Hepatocyte (in vitro differentiated cells): ENCODE measurements around the gene ZCCHC24. TPM values are rescaled to one million over a fixed set of nuclear protein-coding genes. Genes with fewer than 3 reads are reported as not detected.

Experiments used
- DNase-seq: peaks from one replicate; pipeline ENCODE4 v3.0.0-alpha.2; 2016; ENCODE audit warnings: low spot score
- H2AFZ ChIP-seq: fragments of 200-600 bp; sonication (generic); 2 replicates; pipeline ENCODE4 v1.6.0; 2016; ENCODE audit warnings: antibody characterized with exemption, mild to moderate bottlenecking
- H3K27ac ChIP-seq: fragments of 200-600 bp; sonication (generic); 2 replicates; pipeline ENCODE4 v1.5.1; 2016; ENCODE audit warnings: mild to moderate bottlenecking
- H3K27me3 ChIP-seq: fragments of 200-600 bp; sonication (generic); 2 replicates; pipeline ENCODE4 v1.6.1; 2016
- H3K36me3 ChIP-seq: fragments of 200-600 bp; sonication (generic); replicated peaks from 2 replicates; pipeline ENCODE4 v1.5.1; 2016; ENCODE audit warnings: low read depth; ENCODE audit not compliant: insufficient read depth
- H3K4me1 ChIP-seq: fragments of 200-600 bp; sonication (generic); 2 replicates; pipeline ENCODE4 v1.5.1; 2016; ENCODE audit warnings: mild to moderate bottlenecking, moderate library complexity; ENCODE audit not compliant: insufficient read depth
- H3K4me2 ChIP-seq: fragments of 200-600 bp; sonication (generic); 2 replicates; pipeline ENCODE4 v1.6.0; 2016
- H3K4me3 ChIP-seq: fragments of 200-600 bp; sonication (generic); 2 replicates; pipeline ENCODE4 v1.5.1; 2016; ENCODE audit warnings: mild to moderate bottlenecking
- H3K79me2 ChIP-seq: fragments of 200-600 bp; sonication (generic); 2 replicates; pipeline ENCODE4 v1.6.0; 2017; ENCODE audit warnings: mild to moderate bottlenecking
- H3K9me2 ChIP-seq: fragments of 200-600 bp; sonication (generic); replicated peaks from 2 replicates; pipeline ENCODE4 v1.6.0; 2017; ENCODE audit warnings: mild to moderate bottlenecking; ENCODE audit not compliant: insufficient read depth
- H3K9me3 ChIP-seq: fragments of 200-600 bp; sonication (generic); 2 replicates; pipeline ENCODE4 v1.5.1; 2016; ENCODE audit warnings: low read depth, mild to moderate bottlenecking
- H4K20me1 ChIP-seq: fragments of 200-600 bp; sonication (generic); 2 replicates; pipeline ENCODE4 v1.6.0; 2016; ENCODE audit warnings: mild to moderate bottlenecking; ENCODE audit not compliant: insufficient read depth, poor library complexity, severe bottlenecking
- EZH2 ChIP-seq: fragments of 200-600 bp; sonication (generic); IDR thresholded peaks from 2 replicates; pipeline ENCODE4 v1.6.1; 2016; ENCODE audit warnings: antibody characterized with exemption, mild to moderate bottlenecking, borderline replicate concordance
- EZH2phosphoT487 ChIP-seq: fragments of 200-600 bp; sonication (generic); IDR thresholded peaks from one replicate; pipeline ENCODE4 v1.6.1; 2018; ENCODE audit warnings: antibody characterized with exemption, mild to moderate bottlenecking, low read depth, moderate library complexity; ENCODE audit not compliant: unreplicated experiment, severe bottlenecking
- WGBS: methylation state at CpG from one replicate; pipeline ENCODE4 v1.1.6; 2016; ENCODE audit warnings: low lambda C conversion rate; ENCODE audit errors: missing lambda C conversion rate; 5-methylcytosine and 5-hydroxymethylcytosine counted together
- polyA plus RNA-seq: library from polyadenylated mRNA; unstranded; fragments of >200 nt; fragmentation: Nextera tagmentation; extraction: Ambion mirVana; gene quantifications from 2 replicates; pipeline ENCODE4 v1.2.1, GENCODE V29; 2016
- total RNA-seq: library from RNA; depleted of rRNA; stranded (reverse); fragments of >200 nt; gene quantifications from 2 replicates; pipeline ENCODE4 v1.2.3, GENCODE V29; 2014
- TF ChIP-seq, protein P1 (sequence below): fragments of 200-600 bp; sonication (generic); IDR thresholded peaks from 2 replicates; pipeline ENCODE4 v1.5.1; 2016; ENCODE audit warnings: antibody characterized with exemption, mild to moderate bottlenecking; ENCODE audit not compliant: poor library complexity

Gene ZCCHC24
- total and polyA plus RNA-seq, 2 experiments from 2014 or later = 20.1 to 20.6 TPM

- DNase-seq = no peak
- H3K4me3 ChIP-seq = no peak overlapping the region
- no peak for TF ChIP-seq EZH2phosphoT487
- TF ChIP-seq EZH2 = no peak
- TF ChIP-seq, protein P1, sequence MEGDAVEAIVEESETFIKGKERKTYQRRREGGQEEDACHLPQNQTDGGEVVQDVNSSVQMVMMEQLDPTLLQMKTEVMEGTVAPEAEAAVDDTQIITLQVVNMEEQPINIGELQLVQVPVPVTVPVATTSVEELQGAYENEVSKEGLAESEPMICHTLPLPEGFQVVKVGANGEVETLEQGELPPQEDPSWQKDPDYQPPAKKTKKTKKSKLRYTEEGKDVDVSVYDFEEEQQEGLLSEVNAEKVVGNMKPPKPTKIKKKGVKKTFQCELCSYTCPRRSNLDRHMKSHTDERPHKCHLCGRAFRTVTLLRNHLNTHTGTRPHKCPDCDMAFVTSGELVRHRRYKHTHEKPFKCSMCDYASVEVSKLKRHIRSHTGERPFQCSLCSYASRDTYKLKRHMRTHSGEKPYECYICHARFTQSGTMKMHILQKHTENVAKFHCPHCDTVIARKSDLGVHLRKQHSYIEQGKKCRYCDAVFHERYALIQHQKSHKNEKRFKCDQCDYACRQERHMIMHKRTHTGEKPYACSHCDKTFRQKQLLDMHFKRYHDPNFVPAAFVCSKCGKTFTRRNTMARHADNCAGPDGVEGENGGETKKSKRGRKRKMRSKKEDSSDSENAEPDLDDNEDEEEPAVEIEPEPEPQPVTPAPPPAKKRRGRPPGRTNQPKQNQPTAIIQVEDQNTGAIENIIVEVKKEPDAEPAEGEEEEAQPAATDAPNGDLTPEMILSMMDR = no peak
- no peaks in the 10 kb centered on the region for H4K20me1 ChIP-seq
- H3K27me3 ChIP-seq = no peaks in the 10 kb centered on the region
- peak overlapping the region; percentile 64 for H3K27ac ChIP-seq
- H3K4me1 ChIP-seq = peaks cover 18% of the 10 kb centered on the region
- H3K36me3 ChIP-seq = no peaks in the 10 kb centered on the region
- no peaks in the 10 kb centered on the region for H3K9me2 ChIP-seq
- no peaks in the 10 kb centered on the region for H3K79me2 ChIP-seq
- 90% methylated on average over 1 of the region's 1 CpG for WGBS
- no peak overlapping the region for H2AFZ ChIP-seq
- H3K4me2 ChIP-seq = no peak overlapping the region
- no peaks in the 10 kb centered on the region for H3K9me3 ChIP-seq
Measured at GRCh38 chr10:79482304-79482703, 36.9 kb upstream of the ZCCHC24 start.

DNA sequence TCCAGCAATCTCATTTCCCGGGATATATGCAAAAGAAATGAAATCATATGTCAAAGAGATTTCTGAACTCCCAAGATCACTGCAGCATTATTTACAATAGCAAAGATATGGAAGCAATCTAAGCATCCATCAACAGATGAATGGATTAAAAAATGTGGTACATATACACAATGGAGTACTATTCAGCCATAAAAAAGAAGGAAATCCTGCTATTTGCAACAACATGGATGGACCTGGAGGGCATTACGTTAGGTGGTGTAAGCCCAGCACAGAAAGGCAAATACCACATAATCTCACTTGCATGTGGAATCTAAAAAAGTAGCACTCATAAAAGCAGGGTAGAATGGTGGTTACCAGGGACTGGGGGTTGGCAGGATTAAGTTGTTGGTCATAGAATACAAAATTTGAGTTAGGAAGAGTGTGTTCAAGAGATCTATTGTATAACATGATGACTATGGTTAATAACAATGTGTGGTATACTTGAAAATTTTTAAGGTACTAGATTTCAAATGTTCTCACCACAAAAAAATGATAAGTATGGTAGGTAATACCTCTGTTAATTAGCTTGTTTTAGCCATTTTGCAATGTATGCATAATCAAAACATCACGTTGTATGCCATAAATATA, 34.0 kb upstream of the ZCCHC24 start:
- no peaks in the 10 kb centered on the region for H3K9me3 ChIP-seq
- no peak overlapping the region for H2AFZ ChIP-seq
- TF ChIP-seq EZH2 = no peak
- DNase-seq = no peak
- no peaks in the 10 kb centered on the region for H3K9me2 ChIP-seq
- peaks cover 18% of the 10 kb centered on the region for H3K4me1 ChIP-seq
- H3K27me3 ChIP-seq = no peaks in the 10 kb centered on the region
- H3K4me3 ChIP-seq = no peak overlapping the region
- H3K79me2 ChIP-seq = no peaks in the 10 kb centered on the region
- WGBS = 86% methylated on average over 3 of the region's 3 CpGs
- no peaks in the 10 kb centered on the region for H4K20me1 ChIP-seq
- no peak overlapping the region for H3K4me2 ChIP-seq
- H3K36me3 ChIP-seq = no peaks in the 10 kb centered on the region
- no peak overlapping the region for H3K27ac ChIP-seq

GRCh38 chr10:79477456-79477855, 32.0 kb upstream of the ZCCHC24 start:
- Histone ChIP-seq H2AFZ (no peak overlapping the region), H3K4me1 (no peaks in the 10 kb centered on the region), H3K36me3 (no peaks in the 10 kb centered on the region), H3K4me2 (no peak overlapping the region), H4K20me1 (no peaks in the 10 kb centered on the region), H3K79me2 (no peaks in the 10 kb centered on the region), H3K27ac (no peak overlapping the region), H3K27me3 (no peaks in the 10 kb centered on the region), H3K4me3 (no peak overlapping the region), H3K9me3 (no peaks in the 10 kb centered on the region), H3K9me2 (no peaks in the 10 kb centered on the region)
- DNase-seq = no peak
- TF ChIP-seq EZH2 (no peak), EZH2phosphoT487 (no peak)
- TF ChIP-seq, protein P1 = no peak
- 81% methylated on average over 7 of the region's 7 CpGs for WGBS

- no peaks in the 10 kb centered on the region for H4K20me1 ChIP-seq
- H3K4me2 ChIP-seq = no peak overlapping the region
- no peak overlapping the region for H3K4me3 ChIP-seq
- H3K9me2 ChIP-seq = no peaks in the 10 kb centered on the region
- no peak for DNase-seq
- no peak overlapping the region for H3K27ac ChIP-seq
- TF ChIP-seq, protein P1 = no peak
- TF ChIP-seq EZH2phosphoT487 (no peak), EZH2 (no peak)
- H2AFZ ChIP-seq = no peak overlapping the region
- no peaks in the 10 kb centered on the region for H3K36me3 ChIP-seq
- H3K9me3 ChIP-seq = no peaks in the 10 kb centered on the region
- H3K4me1 ChIP-seq = no peaks in the 10 kb centered on the region
- H3K27me3 ChIP-seq = no peaks in the 10 kb centered on the region
- no peaks in the 10 kb centered on the region for H3K79me2 ChIP-seq
Measured at GRCh38 chr10:79476645-79477044, 31.2 kb upstream of the ZCCHC24 start.
